DMS 273 (cell line): ENCODE measurements around the gene CCL4.
"Not testable (repeated sequence)": the region's sequence is repeated elsewhere in the genome, so short reads cannot be mapped to it uniquely, and the experiment has no call there.

Experiments
- DNase-seq: peaks from one replicate; lab custom pipeline; 2025; ENCODE audit not compliant: unreplicated experiment; lab: John Stamatoyannopoulos, UW

Gene CCL4

GRCh38 chr17:36087897-36088572 is 15.6 kb upstream of the CCL4 start:
- not testable (repeated sequence) for DNase-seq

- no peak for DNase-seq
These were observed 14.8 kb upstream of the CCL4 start for GRCh38 chr17:36088670-36089338.

GRCh38 chr17:36089339-36089865 is 14.2 kb upstream of the CCL4 start:
- DNase-seq = no peak

GRCh38 chr17:36089888-36090836 is 13.5 kb upstream of the CCL4 start, which contains the start of gene CCL3:
CCL3 (minus strand) TSS chr17:36090143; CDS start chr17:36090058, 85 bp downstream.
- DNase-seq = no peak

GRCh38 chr17:36092230-36092629 is 11.4 kb upstream of the CCL4 start:
- no peak for DNase-seq

GRCh38 chr17:36092715-36093114 is 10.9 kb upstream of the CCL4 start:
- DNase-seq = not testable (repeated sequence)

GRCh38 chr17:36094232-36094631 is 9.4 kb upstream of the CCL4 start:
- no peak for DNase-seq

- no peak for DNase-seq
These were observed 8.9 kb upstream of the CCL4 start for GRCh38 chr17:36094746-36095145.

GRCh38 chr17:36095992-36096391 is 7.6 kb upstream of the CCL4 start:
- no peak for DNase-seq

GRCh38 chr17:36099004-36099403 is 4.6 kb upstream of the CCL4 start:
- DNase-seq = not testable (repeated sequence)

- DNase-seq = not testable (repeated sequence)
These were observed 619 bp downstream of the CCL4 start for GRCh38 chr17:36104246-36104645.

- no peak for DNase-seq
These were observed 1.1 kb downstream of the CCL4 start for GRCh38 chr17:36104701-36105181.

- DNase-seq = no peak
These were observed 2.3 kb downstream of the CCL4 start for GRCh38 chr17:36105781-36106492.

GRCh38 chr17:36106493-36106835 is 2.8 kb downstream of the CCL4 start:
- DNase-seq = no peak

- no peak for DNase-seq
These were observed 4.0 kb downstream of the CCL4 start for GRCh38 chr17:36107660-36108059.

- DNase-seq = not testable (repeated sequence)
These were observed 4.6 kb downstream of the CCL4 start for GRCh38 chr17:36108265-36108664.

- DNase-seq = no peak
These were observed 7.5 kb downstream of the CCL4 start for GRCh38 chr17:36111068-36111490.

- no peak for DNase-seq
These were observed 8.9 kb downstream of the CCL4 start for GRCh38 chr17:36112572-36112971.

- not testable (repeated sequence) for DNase-seq
These were observed 9.5 kb downstream of the CCL4 start for GRCh38 chr17:36113131-36113530.

- not testable (repeated sequence) for DNase-seq
These were observed 11.5 kb downstream of the CCL4 start for GRCh38 chr17:36114971-36115648.
